DMS53 (cell line): ENCODE data around the gene TBC1D8.
A peak's percentile ranks its signal among the peaks of the same experiment; 100 is the strongest.

Experiments used
- DNase-seq: peaks from one replicate; lab custom pipeline; 2025; lab: John Stamatoyannopoulos, UW

The TBC1D8 gene

DNA sequence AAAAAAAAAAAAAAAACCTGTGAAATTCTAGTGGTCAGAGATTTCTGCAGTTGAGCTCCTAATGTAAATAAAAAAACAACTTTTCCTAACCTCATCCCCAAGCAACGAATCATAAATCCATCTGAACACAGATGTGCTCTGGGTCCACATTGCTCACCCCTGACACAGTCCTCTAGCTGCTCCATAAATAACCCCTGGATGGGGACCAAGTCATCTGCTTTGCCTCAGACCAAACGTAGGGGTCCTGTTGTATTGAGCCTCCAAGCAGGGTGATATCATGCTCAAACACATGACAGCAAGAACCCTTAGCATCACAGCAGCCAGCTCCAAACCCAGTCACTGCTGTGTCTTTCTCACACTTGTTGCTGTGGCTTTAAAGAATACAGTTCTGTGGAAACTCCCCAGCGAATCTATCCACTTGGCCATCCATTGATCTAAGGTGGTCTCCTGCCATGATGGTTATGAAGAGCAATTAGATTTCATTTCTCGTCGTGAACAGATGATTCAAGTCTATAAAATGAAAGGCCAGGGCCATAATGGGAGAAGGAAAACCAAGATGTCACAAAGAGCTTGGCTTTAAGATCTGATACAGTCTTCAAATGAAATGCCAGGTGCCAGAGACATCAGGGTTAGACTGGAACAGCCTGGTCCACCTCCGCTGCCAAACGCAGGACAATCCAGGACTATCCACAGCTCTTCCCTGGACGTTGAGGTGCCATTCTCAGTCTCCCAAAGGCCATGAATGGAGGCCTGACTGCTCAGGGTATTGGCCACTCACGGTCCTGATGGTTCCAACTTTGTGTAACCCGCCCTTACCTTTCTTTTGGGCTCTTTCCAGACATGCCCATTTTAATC, 39.0 kb downstream of the TBC1D8 start:
- peak; percentile 33 for DNase-seq

DNA sequence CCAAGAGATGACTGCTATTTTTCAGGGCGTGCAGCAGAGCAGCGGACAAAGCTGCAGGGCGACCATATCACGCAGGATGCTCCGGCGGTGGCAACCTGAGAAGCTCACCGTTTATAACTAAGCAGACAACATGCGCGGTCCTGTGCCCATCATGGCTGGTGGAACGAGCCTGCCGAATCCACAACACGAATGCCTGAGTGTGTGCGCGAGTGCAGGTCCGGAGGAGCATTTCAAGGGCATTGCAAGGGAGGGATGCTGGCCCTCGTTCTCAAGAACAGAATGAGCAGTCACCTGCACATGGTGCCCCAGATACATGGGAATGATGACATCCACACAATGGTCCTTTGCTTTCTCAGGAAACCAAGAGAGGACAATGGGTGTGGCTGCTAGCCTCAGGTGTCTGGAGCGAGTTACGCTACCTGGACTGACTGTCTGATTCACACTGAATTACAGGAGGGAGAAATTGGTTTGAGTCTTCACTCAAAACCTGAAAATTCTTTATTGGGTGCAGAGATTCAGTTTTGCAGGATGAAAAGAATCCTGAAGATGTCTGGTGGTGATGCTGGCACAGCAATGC, 39.8 kb downstream of the TBC1D8 start:
- peak; percentile 28 for DNase-seq

- peak; percentile 85 for DNase-seq
Measured at GRCh38 chr2:101109451-101110118, 41.6 kb downstream of the TBC1D8 start.

- DNase-seq: no peak
Measured at GRCh38 chr2:101108357-101108756, 42.8 kb downstream of the TBC1D8 start.

DNA sequence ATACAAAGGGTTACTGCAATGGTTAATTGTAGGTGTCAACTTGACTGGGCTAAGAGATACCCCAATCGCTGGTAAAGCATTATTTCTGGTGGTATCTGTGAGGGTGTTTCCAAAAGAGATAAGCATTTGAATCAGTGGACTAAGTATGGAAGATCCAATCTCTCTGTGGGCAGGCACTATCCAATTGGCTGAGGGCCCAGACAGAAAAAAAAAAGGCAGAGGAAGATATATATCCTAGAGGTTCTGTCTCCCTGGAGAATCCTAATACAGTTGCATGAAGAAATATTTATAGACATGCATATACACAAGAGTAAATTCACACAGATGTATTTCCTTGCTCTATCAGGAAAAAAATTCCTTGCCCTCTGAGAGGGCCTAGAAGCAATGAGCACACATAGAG, 43.9 kb downstream of the TBC1D8 start:
- no peak for DNase-seq

- DNase-seq: peak; percentile 91
Measured at GRCh38 chr2:101106453-101107181, 44.6 kb downstream of the TBC1D8 start.

- DNase-seq: peak; percentile 28
Measured at GRCh38 chr2:101105654-101106053, 45.5 kb downstream of the TBC1D8 start.

GRCh38 chr2:101097638-101098037, 53.5 kb downstream of the TBC1D8 start:
- no peak for DNase-seq

DNA sequence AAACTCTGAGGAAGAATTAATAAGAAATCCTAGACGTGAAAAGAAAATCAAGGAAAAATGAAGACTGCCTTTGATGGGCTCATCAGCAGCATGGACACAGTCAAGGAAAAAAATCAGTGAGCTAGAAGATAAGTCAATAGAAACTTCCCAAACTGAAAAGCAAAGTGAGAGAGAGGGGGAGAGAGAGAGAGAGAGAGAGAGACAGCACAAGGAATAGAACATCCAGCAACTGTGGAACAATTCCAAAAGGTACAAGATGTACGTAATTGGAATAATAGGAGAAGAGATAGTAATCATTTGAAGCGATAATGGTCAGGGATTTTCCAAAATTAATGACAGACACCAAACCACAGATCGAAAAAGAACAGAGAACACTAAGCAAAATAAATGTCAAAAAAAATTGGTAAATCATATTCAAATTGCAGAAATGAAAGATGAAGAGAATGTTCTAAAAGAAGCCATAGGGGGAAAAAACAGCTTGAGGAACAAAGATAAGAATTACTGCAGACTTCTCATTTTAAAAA, 54.5 kb downstream of the TBC1D8 start:
- DNase-seq: no peak

GRCh38 chr2:101094351-101094750, 56.8 kb downstream of the TBC1D8 start:
- no peak for DNase-seq

DNA sequence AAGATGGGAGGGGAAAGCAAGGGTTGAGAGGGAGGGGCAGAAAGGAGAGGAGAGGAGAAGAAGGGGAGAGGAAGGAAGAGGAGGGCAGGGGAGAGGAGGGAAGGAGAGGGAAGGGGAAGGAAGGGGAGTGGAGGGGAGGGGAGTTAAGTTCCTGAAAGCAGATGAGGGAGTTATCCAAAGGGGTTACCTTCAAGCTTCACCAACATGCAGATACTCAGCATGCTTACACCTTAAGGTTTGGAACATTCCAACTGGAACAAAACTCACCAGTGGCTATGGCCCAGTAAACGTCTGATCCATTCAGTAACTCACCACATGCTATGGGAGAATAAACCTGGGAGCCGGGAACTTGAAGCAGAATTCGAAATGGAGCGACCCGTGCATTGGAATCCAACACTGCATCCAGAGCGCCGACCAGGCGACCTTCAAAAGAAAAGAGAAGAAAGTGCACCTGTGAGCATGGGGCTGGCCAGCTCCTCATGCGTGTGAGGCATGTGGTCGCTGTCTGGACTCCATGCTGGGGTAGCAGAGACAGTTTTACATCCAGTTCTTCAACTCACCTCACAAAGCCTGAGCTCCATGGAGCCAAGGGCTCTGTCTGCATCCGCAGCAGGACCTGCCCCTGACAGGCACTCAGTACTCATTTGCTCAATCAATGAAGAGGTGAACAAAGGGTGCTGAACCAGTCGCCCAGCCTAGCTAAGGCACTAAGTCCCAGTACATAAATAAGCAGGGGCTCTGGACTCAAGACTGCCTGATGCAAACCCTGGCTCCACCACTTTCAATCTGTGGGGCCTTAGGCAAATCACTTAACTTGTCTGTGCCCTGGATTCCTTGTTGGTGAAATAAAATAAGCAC, 61.0 kb downstream of the TBC1D8 start:
- no peak for DNase-seq

- peak; percentile 61 for DNase-seq
Measured at GRCh38 chr2:101089419-101089818, 61.8 kb downstream of the TBC1D8 start.

- DNase-seq: no peak
Measured at GRCh38 chr2:101087638-101088037, 63.5 kb downstream of the TBC1D8 start.

- DNase-seq: no peak
Measured at GRCh38 chr2:101083613-101084012, 67.6 kb downstream of the TBC1D8 start.

DNA sequence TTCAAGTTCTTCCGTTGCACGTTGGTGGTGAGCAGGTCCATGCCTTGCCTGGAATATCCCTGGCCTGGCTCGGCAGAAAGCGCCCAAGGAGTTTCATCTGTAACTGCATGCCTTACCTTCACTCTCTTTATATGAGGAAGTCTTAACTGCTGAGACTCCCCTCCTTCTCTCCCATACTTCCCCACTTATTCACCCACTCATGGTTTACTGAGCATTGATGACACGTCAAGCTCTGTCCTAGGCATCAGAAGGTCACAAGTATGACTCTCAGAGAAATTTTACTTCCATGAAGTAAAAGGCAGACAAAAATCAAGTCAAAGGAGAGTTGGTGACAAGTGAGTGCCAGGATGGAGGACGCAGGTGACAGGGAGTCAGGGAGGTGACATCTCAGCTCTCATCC, 68.2 kb downstream of the TBC1D8 start:
- DNase-seq: no peak

DNA sequence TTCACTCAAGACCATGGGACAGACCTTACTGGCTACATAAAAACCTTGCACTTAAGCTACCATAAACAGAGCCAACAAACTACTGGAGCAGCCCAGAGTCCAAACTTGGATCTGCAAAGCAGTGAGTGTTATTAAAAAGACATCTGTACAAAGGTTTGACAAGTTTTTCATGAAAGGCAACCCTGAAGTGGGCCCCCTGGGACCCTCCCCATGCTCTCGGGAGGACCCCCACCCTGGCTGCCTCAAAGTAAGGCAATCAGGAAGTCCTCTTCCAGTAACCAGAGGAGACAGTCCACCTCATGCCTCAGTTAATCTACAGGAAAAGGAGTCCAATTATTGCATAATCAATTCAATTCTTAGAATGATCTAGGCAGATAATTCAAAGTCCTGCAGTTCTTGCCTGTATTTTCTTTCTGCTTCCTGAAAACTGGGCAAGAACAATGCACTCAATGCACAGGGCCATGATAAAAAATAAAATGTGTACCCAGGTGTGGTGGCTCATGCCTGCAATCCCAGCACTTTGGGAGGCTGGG, 69.7 kb downstream of the TBC1D8 start:
- no peak for DNase-seq

DNA sequence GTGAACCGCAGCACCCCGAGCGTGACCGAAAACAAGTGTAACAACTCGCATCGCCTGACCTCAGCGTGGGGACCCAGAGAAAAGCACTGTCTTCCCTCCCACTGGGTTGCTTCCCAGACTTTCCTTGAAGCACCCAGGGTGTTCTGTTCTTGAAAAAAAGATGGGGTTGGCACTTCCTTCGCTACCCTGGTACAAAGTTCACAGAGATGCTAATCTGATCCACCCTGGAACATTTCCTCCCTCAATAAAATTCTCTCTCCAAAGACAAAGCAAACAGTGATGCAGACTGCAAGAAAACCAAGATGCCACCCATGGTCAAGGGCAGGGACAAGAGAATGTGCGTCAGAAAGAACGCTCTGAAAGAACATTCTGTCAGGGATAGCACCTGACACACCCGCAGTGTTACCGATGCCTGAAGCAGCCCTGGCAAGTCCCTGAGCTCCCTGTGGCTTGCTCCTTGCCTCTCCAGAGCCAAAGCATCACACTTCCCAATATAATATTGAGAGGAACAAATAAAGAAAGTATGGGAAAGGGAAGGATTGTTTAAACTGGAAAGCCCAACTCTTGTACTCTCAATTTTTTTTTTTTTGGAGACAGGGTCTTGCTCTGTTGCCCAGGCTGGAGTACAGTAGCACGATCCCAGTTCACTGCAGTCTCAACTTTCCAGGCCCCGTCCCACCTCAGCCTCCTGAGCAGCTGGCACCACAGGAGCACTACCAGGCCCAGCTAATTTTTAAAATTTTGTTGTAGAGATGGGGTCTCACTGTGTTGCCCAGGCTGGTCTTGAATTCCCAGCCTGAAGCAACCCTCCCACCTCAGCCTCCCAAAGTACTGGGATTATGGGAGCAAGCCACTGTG, 70.7 kb downstream of the TBC1D8 start:
- no peak for DNase-seq

DNA sequence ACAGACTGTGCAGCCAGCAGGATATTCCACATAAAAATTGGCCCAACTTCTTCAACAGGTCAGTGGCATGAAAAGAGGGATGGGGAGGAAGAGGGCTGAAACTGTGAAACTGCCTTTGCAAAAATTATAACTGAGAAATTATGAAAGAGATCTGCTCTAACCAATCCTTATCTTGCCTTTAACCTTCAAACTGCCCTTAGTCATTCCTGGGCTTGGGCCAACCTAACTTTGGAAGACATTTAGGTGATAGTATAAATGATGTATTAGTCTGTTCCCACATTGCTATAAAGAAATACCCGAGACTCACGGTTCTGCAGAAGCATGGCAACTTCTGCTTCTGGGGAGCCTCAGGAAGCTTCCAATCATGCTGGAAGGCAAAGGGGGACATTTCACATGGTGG, 74.6 kb downstream of the TBC1D8 start:
- DNase-seq: no peak

- peak; percentile 98 for DNase-seq
Measured at GRCh38 chr2:101064868-101065549, 86.2 kb downstream of the TBC1D8 start.
